WTC11 (cell line): Measurements from ENCODE around the gene MPP7. TPM values are rescaled to one million over a fixed set of nuclear protein-coding genes. Genes with fewer than 3 reads are reported as not detected.

Source experiments
- ATAC-seq: fragments of 200-7000 bp; cut with Tn5 transposase; 2 replicates; pipeline ENCODE4 v1.10.0; 2021; ENCODE audit warnings: mild to moderate bottlenecking, moderate library complexity
- CTCF ChIA-PET: fragments of 300-600 bp; sonication (Branson Sonifier 250); formaldehyde crosslinking; loops from one replicate; lab custom pipeline; 2021; ENCODE audit warnings: antibody characterized with exemption; lab: Charles Lee
- POLR2A ChIA-PET: fragments of 350-600 bp; sonication (Branson Sonifier 250); formaldehyde crosslinking; loops from one replicate; lab custom pipeline; 2021; ENCODE audit warnings: antibody characterized with exemption; lab: Charles Lee
- DNase-seq: peaks from one replicate; pipeline ENCODE4 v3.0.0; 2021; ENCODE audit warnings: low spot score
- H3K27ac Mint-ChIP-seq: 2 replicates; pipeline ENCODE4 v1.8.0; 2021; ENCODE audit warnings: mixed read lengths
- H3K27me3 Mint-ChIP-seq: 2 replicates; pipeline ENCODE4 v1.8.0; 2021; ENCODE audit warnings: low read depth, mild to moderate bottlenecking, moderate library complexity, mixed read lengths
- H3K36me3 Mint-ChIP-seq: 2 replicates; pipeline ENCODE4 v1.8.0; 2021; ENCODE audit warnings: mixed read lengths
- H3K4me1 Mint-ChIP-seq: 2 replicates; pipeline ENCODE4 v1.8.0; 2022; ENCODE audit warnings: mixed read lengths
- H3K4me3 Mint-ChIP-seq: 2 replicates; pipeline ENCODE4 v1.8.0; 2021; ENCODE audit warnings: mild to moderate bottlenecking, moderate library complexity, mixed read lengths
- H3K9me3 Mint-ChIP-seq: 2 replicates; pipeline ENCODE4 v1.8.0; 2021; ENCODE audit warnings: mixed read lengths
- CBFB ChIP-seq: sonication (generic); formaldehyde crosslinking; IDR thresholded peaks from 2 replicates; pipeline ENCODE4 v1.8.1; 2022; ENCODE audit warnings: mild to moderate bottlenecking, low read depth, missing genetic modification reagents
- ESRRA ChIP-seq: sonication (generic); formaldehyde crosslinking; IDR thresholded peaks from 2 replicates; pipeline ENCODE4 v1.8.1; 2022; ENCODE audit warnings: mild to moderate bottlenecking, missing genetic modification reagents, borderline replicate concordance
- FOXK1 ChIP-seq: sonication (generic); formaldehyde crosslinking; IDR thresholded peaks from 2 replicates; pipeline ENCODE4 v1.8.0; 2022; ENCODE audit warnings: mild to moderate bottlenecking, moderate library complexity, missing genetic modification reagents
- GRHL2 ChIP-seq: fragments of 250-450 bp; sonication (Bioruptor Pico); IDR thresholded peaks from 2 replicates; pipeline ENCODE4 v1.8.0; 2022; ENCODE audit warnings: mild to moderate bottlenecking, moderate library complexity; ENCODE audit not compliant: insufficient replicate concordance, severe bottlenecking
- KAT7 ChIP-seq: sonication (generic); formaldehyde crosslinking; IDR thresholded peaks from 2 replicates; pipeline ENCODE4 v1.8.1; 2023; ENCODE audit warnings: missing genetic modification reagents, mild to moderate bottlenecking, borderline replicate concordance
- MYBL2 ChIP-seq: sonication (generic); formaldehyde crosslinking; IDR thresholded peaks from 2 replicates; pipeline ENCODE4 v1.8.1; 2023; ENCODE audit warnings: mild to moderate bottlenecking, moderate library complexity, missing genetic modification reagents
- NR2C2 ChIP-seq: sonication (generic); formaldehyde crosslinking; IDR thresholded peaks from 2 replicates; pipeline ENCODE4 v1.8.0; 2022; ENCODE audit warnings: mild to moderate bottlenecking, missing genetic modification reagents
- OVOL2 ChIP-seq: fragments of 250-450 bp; sonication (Bioruptor Pico); IDR thresholded peaks from 2 replicates; pipeline ENCODE4 v1.9.0; 2021; ENCODE audit warnings: mild to moderate bottlenecking, borderline replicate concordance
- ZNF219 ChIP-seq: sonication (generic); formaldehyde crosslinking; IDR thresholded peaks from 2 replicates; pipeline ENCODE4 v1.8.0; 2023; ENCODE audit warnings: missing genetic modification reagents, mild to moderate bottlenecking, borderline replicate concordance
- ZNF232 ChIP-seq: sonication (generic); formaldehyde crosslinking; IDR thresholded peaks from 2 replicates; pipeline ENCODE4 v1.8.0; 2022; ENCODE audit warnings: mild to moderate bottlenecking, missing genetic modification reagents
- ZNF263 ChIP-seq: sonication (generic); formaldehyde crosslinking; IDR thresholded peaks from 2 replicates; pipeline ENCODE4 v1.8.1; 2022; ENCODE audit warnings: low read depth, mild to moderate bottlenecking, moderate library complexity, missing genetic modification reagents
- total RNA-seq: library from RNA; stranded (reverse); gene quantifications from 3 replicates; pipeline ENCODE4 v1.2.3, GENCODE V29; 2021
- TF ChIP-seq, protein P1 (sequence below): sonication (generic); formaldehyde crosslinking; conservative IDR thresholded peaks from 2 replicates; pipeline ENCODE4 v1.8.1; 2022; ENCODE audit warnings: mild to moderate bottlenecking, missing genetic modification reagents
- TF ChIP-seq, protein P2 (sequence below): sonication (generic); formaldehyde crosslinking; IDR thresholded peaks from 2 replicates; pipeline ENCODE4 v1.8.1; 2023; ENCODE audit warnings: mild to moderate bottlenecking, moderate library complexity, missing genetic modification reagents
- TF ChIP-seq, protein P3 (sequence below): fragments of 250-450 bp; sonication (Bioruptor Pico); IDR thresholded peaks from 2 replicates; pipeline ENCODE4 v1.8.0; 2021; ENCODE audit warnings: mild to moderate bottlenecking
- TF ChIP-seq, protein P4 (sequence below): sonication (generic); formaldehyde crosslinking; IDR thresholded peaks from 2 replicates; pipeline ENCODE4 v1.8.1; 2022; ENCODE audit warnings: mild to moderate bottlenecking, missing genetic modification reagents, moderate library complexity, borderline replicate concordance
- TF ChIP-seq, protein P5 (sequence below): fragments of 200-600 bp; IDR thresholded peaks from 2 replicates; pipeline ENCODE4 v1.8.0; 2022; ENCODE audit warnings: antibody characterized with exemption
- TF ChIP-seq, protein P6 (sequence below): sonication (generic); formaldehyde crosslinking; IDR thresholded peaks from 2 replicates; pipeline ENCODE4 v1.8.0; 2023; ENCODE audit warnings: missing genetic modification reagents

MPP7 gene
- total RNA-seq, 1 experiment from 2014 or later: 9.1 TPM

DNA sequence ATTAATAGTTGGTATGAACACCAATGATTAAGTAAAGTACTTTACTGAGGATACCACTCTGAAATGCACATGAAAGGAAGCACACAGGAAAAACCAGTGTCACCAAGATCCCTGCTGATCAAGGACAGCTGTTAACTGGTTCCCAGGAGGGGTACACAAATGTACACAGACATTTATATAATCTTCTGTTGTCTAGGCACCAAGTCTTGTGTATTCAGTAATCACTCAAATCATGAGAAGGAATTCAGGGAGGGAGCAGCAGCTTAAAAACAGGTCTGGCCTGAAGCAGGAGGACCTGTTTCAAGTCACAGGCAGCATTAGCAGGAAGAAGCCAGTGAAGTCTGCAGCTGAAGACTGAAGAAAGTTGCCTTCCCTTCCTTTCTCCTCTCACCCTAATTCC is 18.7 kb downstream of the MPP7 start:
- CTCF ChIA-PET: no interaction called here
- Mint-ChIP-seq H3K27ac (peak overlapping the region; percentile 28; the same call in 1 of the 2 replicates), H3K36me3 (no peaks in the 10 kb centered on the region), H3K4me3 (no peak overlapping the region), H3K4me1 (peaks cover 34% of the 10 kb centered on the region), H3K27me3 (no peaks in the 10 kb centered on the region), H3K9me3 (no peaks in the 10 kb centered on the region)
- DNase-seq (no peak), ATAC-seq (peak; percentile 38)
- TF ChIP-seq FOXK1 (CRISPR knock-in tag) (no peak), ESRRA (CRISPR knock-in tag) (no peak), GRHL2 (CRISPR knock-in tag) (no peak), KAT7 (CRISPR knock-in tag) (no peak), OVOL2 (CRISPR knock-in tag) (no peak), NR2C2 (CRISPR knock-in tag) (no peak), MYBL2 (CRISPR knock-in tag) (no peak), ZNF263 (CRISPR knock-in tag) (no peak)
- TF ChIP-seq, protein P1, sequence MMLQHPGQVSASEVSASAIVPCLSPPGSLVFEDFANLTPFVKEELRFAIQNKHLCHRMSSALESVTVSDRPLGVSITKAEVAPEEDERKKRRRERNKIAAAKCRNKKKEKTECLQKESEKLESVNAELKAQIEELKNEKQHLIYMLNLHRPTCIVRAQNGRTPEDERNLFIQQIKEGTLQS (CRISPR knock-in tag): no peak
- TF ChIP-seq, protein P2, sequence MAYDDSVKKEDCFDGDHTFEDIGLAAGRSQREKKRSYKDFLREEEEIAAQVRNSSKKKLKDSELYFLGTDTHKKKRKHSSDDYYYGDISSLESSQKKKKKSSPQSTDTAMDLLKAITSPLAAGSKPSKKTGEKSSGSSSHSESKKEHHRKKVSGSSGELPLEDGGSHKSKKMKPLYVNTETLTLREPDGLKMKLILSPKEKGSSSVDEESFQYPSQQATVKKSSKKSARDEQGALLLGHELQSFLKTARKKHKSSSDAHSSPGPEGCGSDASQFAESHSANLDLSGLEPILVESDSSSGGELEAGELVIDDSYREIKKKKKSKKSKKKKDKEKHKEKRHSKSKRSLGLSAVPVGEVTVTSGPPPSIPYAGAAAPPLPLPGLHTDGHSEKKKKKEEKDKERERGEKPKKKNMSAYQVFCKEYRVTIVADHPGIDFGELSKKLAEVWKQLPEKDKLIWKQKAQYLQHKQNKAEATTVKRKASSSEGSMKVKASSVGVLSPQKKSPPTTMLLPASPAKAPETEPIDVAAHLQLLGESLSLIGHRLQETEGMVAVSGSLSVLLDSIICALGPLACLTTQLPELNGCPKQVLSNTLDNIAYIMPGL (CRISPR knock-in tag): no peak
- TF ChIP-seq, protein P3, sequence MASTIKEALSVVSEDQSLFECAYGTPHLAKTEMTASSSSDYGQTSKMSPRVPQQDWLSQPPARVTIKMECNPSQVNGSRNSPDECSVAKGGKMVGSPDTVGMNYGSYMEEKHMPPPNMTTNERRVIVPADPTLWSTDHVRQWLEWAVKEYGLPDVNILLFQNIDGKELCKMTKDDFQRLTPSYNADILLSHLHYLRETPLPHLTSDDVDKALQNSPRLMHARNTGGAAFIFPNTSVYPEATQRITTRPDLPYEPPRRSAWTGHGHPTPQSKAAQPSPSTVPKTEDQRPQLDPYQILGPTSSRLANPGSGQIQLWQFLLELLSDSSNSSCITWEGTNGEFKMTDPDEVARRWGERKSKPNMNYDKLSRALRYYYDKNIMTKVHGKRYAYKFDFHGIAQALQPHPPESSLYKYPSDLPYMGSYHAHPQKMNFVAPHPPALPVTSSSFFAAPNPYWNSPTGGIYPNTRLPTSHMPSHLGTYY (CRISPR knock-in tag): no peak
- TF ChIP-seq, protein P4, sequence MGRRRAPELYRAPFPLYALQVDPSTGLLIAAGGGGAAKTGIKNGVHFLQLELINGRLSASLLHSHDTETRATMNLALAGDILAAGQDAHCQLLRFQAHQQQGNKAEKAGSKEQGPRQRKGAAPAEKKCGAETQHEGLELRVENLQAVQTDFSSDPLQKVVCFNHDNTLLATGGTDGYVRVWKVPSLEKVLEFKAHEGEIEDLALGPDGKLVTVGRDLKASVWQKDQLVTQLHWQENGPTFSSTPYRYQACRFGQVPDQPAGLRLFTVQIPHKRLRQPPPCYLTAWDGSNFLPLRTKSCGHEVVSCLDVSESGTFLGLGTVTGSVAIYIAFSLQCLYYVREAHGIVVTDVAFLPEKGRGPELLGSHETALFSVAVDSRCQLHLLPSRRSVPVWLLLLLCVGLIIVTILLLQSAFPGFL (CRISPR knock-in tag): no peak
- POLR2A ChIA-PET: no interaction called here

DNA sequence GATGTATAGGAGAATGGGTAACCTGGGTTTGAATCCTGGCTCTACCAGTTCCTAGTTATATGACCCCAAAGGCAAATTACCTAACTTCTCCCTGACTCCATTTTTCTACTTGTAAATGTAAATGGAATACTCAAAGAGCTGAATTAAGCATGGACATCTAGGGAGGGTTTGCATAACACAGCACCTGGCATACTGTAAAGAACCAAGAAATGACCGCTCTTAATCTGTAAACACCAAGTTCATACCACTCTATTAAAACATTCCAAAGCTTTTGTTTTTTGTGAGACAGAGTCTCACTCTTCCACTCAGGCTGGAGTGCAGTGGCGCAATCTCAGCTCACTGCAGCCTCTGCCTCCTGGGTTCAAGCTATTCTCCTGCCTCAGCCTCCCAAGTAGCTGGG is 19.6 kb downstream of the MPP7 start:
- no peak for DNase-seq
- CTCF ChIA-PET: no interaction called here
- TF ChIP-seq ZNF232 (CRISPR knock-in tag): no peak
- TF ChIP-seq, protein P5, sequence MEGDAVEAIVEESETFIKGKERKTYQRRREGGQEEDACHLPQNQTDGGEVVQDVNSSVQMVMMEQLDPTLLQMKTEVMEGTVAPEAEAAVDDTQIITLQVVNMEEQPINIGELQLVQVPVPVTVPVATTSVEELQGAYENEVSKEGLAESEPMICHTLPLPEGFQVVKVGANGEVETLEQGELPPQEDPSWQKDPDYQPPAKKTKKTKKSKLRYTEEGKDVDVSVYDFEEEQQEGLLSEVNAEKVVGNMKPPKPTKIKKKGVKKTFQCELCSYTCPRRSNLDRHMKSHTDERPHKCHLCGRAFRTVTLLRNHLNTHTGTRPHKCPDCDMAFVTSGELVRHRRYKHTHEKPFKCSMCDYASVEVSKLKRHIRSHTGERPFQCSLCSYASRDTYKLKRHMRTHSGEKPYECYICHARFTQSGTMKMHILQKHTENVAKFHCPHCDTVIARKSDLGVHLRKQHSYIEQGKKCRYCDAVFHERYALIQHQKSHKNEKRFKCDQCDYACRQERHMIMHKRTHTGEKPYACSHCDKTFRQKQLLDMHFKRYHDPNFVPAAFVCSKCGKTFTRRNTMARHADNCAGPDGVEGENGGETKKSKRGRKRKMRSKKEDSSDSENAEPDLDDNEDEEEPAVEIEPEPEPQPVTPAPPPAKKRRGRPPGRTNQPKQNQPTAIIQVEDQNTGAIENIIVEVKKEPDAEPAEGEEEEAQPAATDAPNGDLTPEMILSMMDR: no peak
- TF ChIP-seq ZNF219: no peak
- no peak for TF ChIP-seq CBFB (CRISPR knock-in tag)
- TF ChIP-seq, protein P6, sequence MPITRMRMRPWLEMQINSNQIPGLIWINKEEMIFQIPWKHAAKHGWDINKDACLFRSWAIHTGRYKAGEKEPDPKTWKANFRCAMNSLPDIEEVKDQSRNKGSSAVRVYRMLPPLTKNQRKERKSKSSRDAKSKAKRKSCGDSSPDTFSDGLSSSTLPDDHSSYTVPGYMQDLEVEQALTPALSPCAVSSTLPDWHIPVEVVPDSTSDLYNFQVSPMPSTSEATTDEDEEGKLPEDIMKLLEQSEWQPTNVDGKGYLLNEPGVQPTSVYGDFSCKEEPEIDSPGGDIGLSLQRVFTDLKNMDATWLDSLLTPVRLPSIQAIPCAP (CRISPR knock-in tag): no peak
- ATAC-seq: no peak
- no peaks in the 10 kb centered on the region for H3K9me3 Mint-ChIP-seq
- peaks cover 34% of the 10 kb centered on the region for H3K4me1 Mint-ChIP-seq
- no peak overlapping the region for H3K4me3 Mint-ChIP-seq
- H3K27me3 Mint-ChIP-seq: no peaks in the 10 kb centered on the region
- H3K27ac Mint-ChIP-seq: no peak overlapping the region
- POLR2A ChIA-PET: no interaction called here
- no peaks in the 10 kb centered on the region for H3K36me3 Mint-ChIP-seq
